ENCODE results near the gene NRIP1.
A peak's percentile ranks its signal among the peaks of the same experiment; 100 is the strongest.
"Not testable (repeated sequence)": the region's sequence is repeated elsewhere in the genome, so short reads cannot be mapped to it uniquely, and the experiment has no call there.

NRIP1 gene

GRCh38 chr21:15036189-15036588 is 28.6 kb downstream of the NRIP1 start:
- DNase-seq: no peak

GRCh38 chr21:15034126-15034853 is 30.5 kb downstream of the NRIP1 start:
- no peak for DNase-seq

GRCh38 chr21:15031790-15032357 is 32.9 kb downstream of the NRIP1 start:
- no peak for DNase-seq

- not testable (repeated sequence) for DNase-seq
Observed at GRCh38 chr21:15031362-15031761, 33.4 kb downstream of the NRIP1 start.

GRCh38 chr21:15030861-15031260 is 33.9 kb downstream of the NRIP1 start:
- DNase-seq: not testable (repeated sequence)

GRCh38 chr21:15029077-15029476 is 35.7 kb downstream of the NRIP1 start:
- no peak for DNase-seq

GRCh38 chr21:15028186-15028585 is 36.6 kb downstream of the NRIP1 start:
- no peak for DNase-seq

- no peak for DNase-seq
Observed at GRCh38 chr21:15027056-15027455, 37.7 kb downstream of the NRIP1 start.

GRCh38 chr21:15026370-15026769 is 38.4 kb downstream of the NRIP1 start:
- DNase-seq: no peak

- DNase-seq: no peak
Observed at GRCh38 chr21:15023776-15024175, 41.0 kb downstream of the NRIP1 start.

- no peak for DNase-seq
Observed at GRCh38 chr21:15022608-15023261, 42.1 kb downstream of the NRIP1 start.

- DNase-seq: no peak
Observed at GRCh38 chr21:15020797-15021196, 44.0 kb downstream of the NRIP1 start.

GRCh38 chr21:15018382-15018781 is 46.4 kb downstream of the NRIP1 start:
- DNase-seq: no peak

- DNase-seq: no peak
Observed at GRCh38 chr21:15015622-15016471, 49.0 kb downstream of the NRIP1 start.

GRCh38 chr21:15014221-15014620 is 50.6 kb downstream of the NRIP1 start:
- no peak for DNase-seq

- no peak for DNase-seq
Observed at GRCh38 chr21:15011967-15012366, 52.8 kb downstream of the NRIP1 start.

GRCh38 chr21:15010645-15011044 is 54.2 kb downstream of the NRIP1 start:
- no peak for DNase-seq

GRCh38 chr21:15009837-15010363 is 54.9 kb downstream of the NRIP1 start:
- no peak for DNase-seq

- DNase-seq: no peak
Observed at GRCh38 chr21:15007716-15008296, 57.0 kb downstream of the NRIP1 start.

- DNase-seq: no peak
Observed at GRCh38 chr21:15006594-15007230, 58.1 kb downstream of the NRIP1 start.

GRCh38 chr21:15005391-15005790 is 59.4 kb downstream of the NRIP1 start:
- peak; percentile 17 for DNase-seq

- no peak for DNase-seq
Observed at GRCh38 chr21:15004721-15005370, 60.0 kb downstream of the NRIP1 start.

Data from CD4-positive, alpha-beta T cell treated with Interleukin-10 for 1 hour (primary cell).